H1 (cell line): ENCODE measurements around the gene NDUFS8. TPM values are rescaled to one million over a fixed set of nuclear protein-coding genes. Genes with fewer than 3 reads are reported as not detected.

Experiments
- SRF ChIP-seq: IDR thresholded peaks from 2 replicates; pipeline ENCODE4 v1.6.1; 2011; ENCODE audit warnings: mild to moderate bottlenecking, low read depth, low read length, moderate library complexity
- polyA plus RNA-seq, 7 experiments: library from polyadenylated mRNA; depleted of rRNA in 3 of 7; stranded (reverse) in 5 of 7; unstranded in 2 of 7; fragments of >200 nt in 5 of 7; fragments of 200-250 nt in 2 of 7; gene quantifications; 1 replicate in 5 of 7; 2 replicates in 1 of 7; 4 replicates in 1 of 7; pipeline versions ENCODE4 v1.2.1 to v1.2.3, GENCODE V29; 2011 to 2013; ENCODE audit warnings: missing spikeins in 2 of 7, mixed read lengths in 2 of 7
- total RNA-seq: library from RNA; stranded (reverse); fragmentation: NEBNext Ultra II Directional; extraction: Animal tissue kit (Norgen Biotek cat#: 25700); gene quantifications from 2 replicates; pipeline ENCODE4 v1.2.1, GENCODE V29; 2021

The NDUFS8 gene
- total and polyA plus RNA-seq, 2 of the 8 experiments (the other 6 are each of a cell fraction or from before 2014, with no cell fraction given) = 182 to 291 TPM

GRCh38 chr11:68020575-68020974 is 9.9 kb upstream of the NDUFS8 start (continued):
- no peak for TF ChIP-seq SRF
